K562 (cell line): ENCODE data around the gene REEP2. TPM values are rescaled to one million over a fixed set of nuclear protein-coding genes. Genes with fewer than 3 reads are reported as not detected.
A peak's percentile ranks its signal among the peaks of the same experiment; 100 is the strongest.

ENCODE experiments used
- ARID4B ChIP-seq: sonication (generic); formaldehyde crosslinking; IDR thresholded peaks from 2 replicates; pipeline ENCODE4 v1.8.0; 2022; ENCODE audit warnings: mild to moderate bottlenecking, missing genetic modification reagents
- DDX20 ChIP-seq: fragments of 450-650 bp; IDR thresholded peaks from 2 replicates; pipeline ENCODE4 v1.6.1; 2016; ENCODE audit warnings: missing genetic modification characterization, low read depth, mild to moderate bottlenecking, missing compliant biosample characterization, moderate library complexity
- DIDO1 ChIP-seq: fragments of 450-650 bp; IDR thresholded peaks from 2 replicates; pipeline ENCODE4 v1.6.1; 2016; ENCODE audit warnings: low read depth, missing biosample characterization, missing genetic modification characterization
- DLX4 ChIP-seq: fragments of 250-450 bp; sonication (Bioruptor Pico); IDR thresholded peaks from 2 replicates; pipeline ENCODE4 v1.6.1; 2021; ENCODE audit warnings: mild to moderate bottlenecking
- ERF ChIP-seq: fragments of 450-650 bp; formaldehyde crosslinking; IDR thresholded peaks from 2 replicates; pipeline ENCODE4 v1.4.0; 2020; ENCODE audit warnings: mild to moderate bottlenecking, mixed read lengths
- ETV6 ChIP-seq, 3 experiments: fragments of 150-350 bp in 1 of 3; sonication (generic) in 1 of 3; formaldehyde crosslinking in 1 of 3; IDR thresholded peaks; 2 replicates each; pipeline versions ENCODE4 v1.6.1 to v1.8.0; 2014 to 2022; ENCODE audit warnings: borderline replicate concordance in 2 of 3, low read depth in 2 of 3, antibody characterized with exemption in 1 of 3, low read length in 1 of 3, mild to moderate bottlenecking in 1 of 3, missing genetic modification reagents in 1 of 3
- GATA2 ChIP-seq: sonication (generic); formaldehyde crosslinking; IDR thresholded peaks from 2 replicates; pipeline ENCODE4 v1.4.0; 2020; ENCODE audit warnings: mild to moderate bottlenecking, missing genetic modification reagents
- NCOA6 ChIP-seq: fragments of 450-650 bp; IDR thresholded peaks from 2 replicates; pipeline ENCODE4 v1.6.1; 2017; ENCODE audit warnings: mild to moderate bottlenecking
- NFXL1 ChIP-seq: fragments of 450-650 bp; formaldehyde crosslinking; IDR thresholded peaks from 2 replicates; pipeline ENCODE4 v1.4.0; 2021; ENCODE audit warnings: mild to moderate bottlenecking
- NR1H2 ChIP-seq: sonication (generic); formaldehyde crosslinking; IDR thresholded peaks from 2 replicates; pipeline ENCODE4 v1.4.0; 2020; ENCODE audit warnings: mild to moderate bottlenecking, missing genetic modification reagents
- PHTF2 ChIP-seq: fragments of 250-450 bp; sonication (Bioruptor Pico); IDR thresholded peaks from 2 replicates; pipeline ENCODE4 v1.5.0; 2021; ENCODE audit warnings: mild to moderate bottlenecking
- POLR2AphosphoS2 ChIP-seq: IDR thresholded peaks from 2 replicates; pipeline ENCODE4 v1.6.1; 2012; ENCODE audit warnings: low read length, improper control_type of control experiment
- PTBP1 ChIP-seq: fragments of 200-400 bp; formaldehyde crosslinking; IDR thresholded peaks from 2 replicates; pipeline ENCODE4 v1.6.1; 2017; ENCODE audit warnings: low read depth, low read length
- SIX5 ChIP-seq, 2 experiments: IDR thresholded peaks; 2 replicates each; pipeline ENCODE4 v1.6.1; 2011; ENCODE audit warnings: low read length in 2 of 2, borderline replicate concordance in 1 of 2, low read depth in 1 of 2, mild to moderate bottlenecking in 1 of 2, moderate library complexity in 1 of 2; ENCODE audit not compliant: insufficient read depth in 1 of 2
- USF2 ChIP-seq: sonication (generic); formaldehyde crosslinking; IDR thresholded peaks from 2 replicates; pipeline ENCODE4 v1.5.0; 2020; ENCODE audit warnings: missing genetic modification reagents
- ZBED1 ChIP-seq: IDR thresholded peaks from 2 replicates; pipeline ENCODE4 v1.6.1; 2014
- ZBTB9 ChIP-seq: fragments of 450-650 bp; formaldehyde crosslinking; IDR thresholded peaks from 2 replicates; pipeline ENCODE4 v1.4.0; 2020; ENCODE audit warnings: mild to moderate bottlenecking, moderate library complexity
- ZKSCAN3 ChIP-seq: fragments of 250-450 bp; sonication (Bioruptor Pico); IDR thresholded peaks from 2 replicates; pipeline ENCODE4 v1.4.0; 2020
- ZNF12 ChIP-seq: sonication (generic); formaldehyde crosslinking; IDR thresholded peaks from 2 replicates; pipeline ENCODE4 v1.4.0; 2020; ENCODE audit warnings: mild to moderate bottlenecking, missing genetic modification reagents
- ZNF780A ChIP-seq: fragments of 250-450 bp; sonication (Bioruptor Pico); IDR thresholded peaks from 2 replicates; pipeline ENCODE4 v1.5.0; 2021; ENCODE audit warnings: mild to moderate bottlenecking
- ZNF79 ChIP-seq: fragments of 250-450 bp; sonication (Bioruptor Pico); IDR thresholded peaks from 2 replicates; pipeline ENCODE4 v1.4.0; 2020; ENCODE audit warnings: low read depth, mild to moderate bottlenecking, moderate library complexity
- polyA plus RNA-seq, 8 experiments: library from polyadenylated mRNA; depleted of rRNA in 4 of 8; stranded (reverse) in 5 of 8; unstranded in 3 of 8; fragments of >200 nt; fragmentation: Nextera tagmentation in 2 of 8; fragmentation: Illumina TruSeq in 1 of 8; extraction: Ambion mirVana in 2 of 8; extraction: Trizol in 1 of 8; gene quantifications; 2 replicates each; pipeline versions ENCODE4 v1.2.1 to v1.2.3, GENCODE V29; 2011 to 2014; ENCODE audit warnings: inconsistent platforms in 1 of 8, missing spikeins in 1 of 8
- total RNA-seq, 7 experiments: library from RNA; depleted of rRNA in 6 of 7; stranded (reverse); fragments of >200 nt in 6 of 7; fragmentation: Illumina TruSeq in 2 of 7; extraction: Trizol in 2 of 7; gene quantifications; 2 replicates each; pipeline versions ENCODE4 v1.2.1 to v1.2.3, GENCODE V29; 2011 to 2021; ENCODE audit warnings: low replicate concordance in 1 of 7

The REEP2 gene
- total and polyA plus RNA-seq, 9 of the 15 experiments (the other 6 are each of a cell fraction or from before 2014, with no cell fraction given): 0.03 to 1.1 (median 0.12) TPM; not detected in 1

- no peak for TF ChIP-seq DLX4 (CRISPR knock-in tag)
- peak; percentile 96; the same call in 1 of the 2 replicates for TF ChIP-seq NR1H2 (CRISPR knock-in tag)
- no peak for TF ChIP-seq DIDO1 (tag)
- TF ChIP-seq NCOA6: no peak
- peak; percentile 80; the same call in 1 of the 2 replicates for TF ChIP-seq POLR2AphosphoS2
- no peak for TF ChIP-seq NFXL1 (CRISPR knock-in tag)
- TF ChIP-seq ZKSCAN3 (CRISPR knock-in tag): no peak
- no peak for TF ChIP-seq DDX20
- peak in 1 of 2 experiments; percentile 21; a peak in 1 of 4 replicates for TF ChIP-seq ETV6 (IDR thresholded peaks at IDR 0.05; ENCODE audit: borderline replicate concordance in 1 of 2, low read depth in 2 of 2, low read length in 1 of 2)
- 0 out of 2 replicates have a peak, but pooled peaks have one; percentile 14 for TF ChIP-seq ETV6 (CRISPR knock-in tag; IDR thresholded peaks at IDR 0.05; ENCODE audit: borderline replicate concordance)
- TF ChIP-seq PHTF2: no peak
- TF ChIP-seq GATA2 (CRISPR knock-in tag): no peak
- no peak for TF ChIP-seq SIX5 (IDR thresholded peaks at IDR 0.05; ENCODE audit: borderline replicate concordance in 1 of 2, insufficient read depth in 1 of 2, low read depth in 1 of 2, low read length in 2 of 2)
- TF ChIP-seq ZBTB9 (CRISPR knock-in tag): no peak; the same call in 1 of the 2 replicates
- no peak for TF ChIP-seq ZNF780A (CRISPR knock-in tag)
- no peak for TF ChIP-seq ERF (CRISPR knock-in tag)
- peak; percentile 66; the same call in 1 of the 2 replicates for TF ChIP-seq ARID4B (CRISPR knock-in tag)
- no peak for TF ChIP-seq USF2 (CRISPR knock-in tag)
- peak; percentile 97 for TF ChIP-seq PTBP1
- TF ChIP-seq ZNF12 (CRISPR knock-in tag): peak; percentile 22; the same call in 1 of the 2 replicates
- TF ChIP-seq ZNF79 (CRISPR knock-in tag): no peak
- TF ChIP-seq ZBED1: peak; percentile 93
Measured at GRCh38 chr5:138465261-138466124, 26.6 kb downstream of the REEP2 start, which contains the start of gene EGR1 (continued).
